ENCODE data around the gene MRPL27.

MRPL27 gene

DNA sequence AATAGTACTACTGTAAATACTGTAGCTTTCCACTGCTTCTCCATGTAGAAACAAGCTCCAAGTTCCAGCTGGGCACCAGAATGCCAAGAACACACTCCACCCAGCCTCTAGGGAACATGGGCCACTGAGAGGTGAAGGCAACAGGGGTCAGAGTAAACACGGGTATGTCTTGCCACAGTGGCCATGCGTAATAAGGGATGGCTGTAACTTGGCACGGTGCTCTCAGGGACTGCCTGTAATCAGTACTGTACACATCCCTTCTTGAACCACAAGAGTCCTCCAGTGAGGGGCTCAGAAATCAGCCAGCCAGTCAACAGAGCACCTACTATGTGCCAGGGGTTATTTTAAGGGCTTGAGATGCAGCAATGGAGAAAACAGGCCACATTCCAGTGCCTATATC is 13.5 kb upstream of the MRPL27 start:
- DNase-seq (ENCODE audit: low spot score), result no peak
- in situ Hi-C loops (cut with MboI; ENCODE audit: low pct_unique_long_range_greater_than_20kb, low sequenced_read_pairs, unreplicated experiment), result no loop called here
- TF ChIP-seq, protein P1, sequence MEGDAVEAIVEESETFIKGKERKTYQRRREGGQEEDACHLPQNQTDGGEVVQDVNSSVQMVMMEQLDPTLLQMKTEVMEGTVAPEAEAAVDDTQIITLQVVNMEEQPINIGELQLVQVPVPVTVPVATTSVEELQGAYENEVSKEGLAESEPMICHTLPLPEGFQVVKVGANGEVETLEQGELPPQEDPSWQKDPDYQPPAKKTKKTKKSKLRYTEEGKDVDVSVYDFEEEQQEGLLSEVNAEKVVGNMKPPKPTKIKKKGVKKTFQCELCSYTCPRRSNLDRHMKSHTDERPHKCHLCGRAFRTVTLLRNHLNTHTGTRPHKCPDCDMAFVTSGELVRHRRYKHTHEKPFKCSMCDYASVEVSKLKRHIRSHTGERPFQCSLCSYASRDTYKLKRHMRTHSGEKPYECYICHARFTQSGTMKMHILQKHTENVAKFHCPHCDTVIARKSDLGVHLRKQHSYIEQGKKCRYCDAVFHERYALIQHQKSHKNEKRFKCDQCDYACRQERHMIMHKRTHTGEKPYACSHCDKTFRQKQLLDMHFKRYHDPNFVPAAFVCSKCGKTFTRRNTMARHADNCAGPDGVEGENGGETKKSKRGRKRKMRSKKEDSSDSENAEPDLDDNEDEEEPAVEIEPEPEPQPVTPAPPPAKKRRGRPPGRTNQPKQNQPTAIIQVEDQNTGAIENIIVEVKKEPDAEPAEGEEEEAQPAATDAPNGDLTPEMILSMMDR (IDR thresholded peaks at IDR 0.05; ENCODE audit: extremely low read depth, insufficient read depth, missing control alignments), result no peak

- TF ChIP-seq, protein P1 (IDR thresholded peaks at IDR 0.05; ENCODE audit: extremely low read depth, insufficient read depth, missing control alignments), result no peak
- DNase-seq (ENCODE audit: low spot score), result no peak
- in situ Hi-C loops (cut with MboI; ENCODE audit: low pct_unique_long_range_greater_than_20kb, low sequenced_read_pairs, unreplicated experiment), result no loop called here
Measured at GRCh38 chr17:50382931-50383330, 9.9 kb upstream of the MRPL27 start.

GRCh38 chr17:50381920-50382319 is 8.9 kb upstream of the MRPL27 start:
- in situ Hi-C loops (cut with MboI; ENCODE audit: low pct_unique_long_range_greater_than_20kb, low sequenced_read_pairs, unreplicated experiment), result no loop called here
- no peak for DNase-seq (ENCODE audit: low spot score)
- TF ChIP-seq, protein P1 (IDR thresholded peaks at IDR 0.05; ENCODE audit: extremely low read depth, insufficient read depth, missing control alignments), result no peak

GRCh38 chr17:50381260-50381815 is 8.4 kb upstream of the MRPL27 start:
- in situ Hi-C loops (cut with MboI; ENCODE audit: low pct_unique_long_range_greater_than_20kb, low sequenced_read_pairs, unreplicated experiment), result no loop called here
- no peak for DNase-seq (ENCODE audit: low spot score)
- TF ChIP-seq, protein P1 (IDR thresholded peaks at IDR 0.05; ENCODE audit: extremely low read depth, insufficient read depth, missing control alignments), result no peak

GRCh38 chr17:50380369-50381259 is 7.6 kb upstream of the MRPL27 start:
- in situ Hi-C loops (cut with MboI; ENCODE audit: low pct_unique_long_range_greater_than_20kb, low sequenced_read_pairs, unreplicated experiment), result no loop called here
- TF ChIP-seq, protein P1 (IDR thresholded peaks at IDR 0.05; ENCODE audit: extremely low read depth, insufficient read depth, missing control alignments), result peak; percentile 2
- no peak for DNase-seq (ENCODE audit: low spot score)

DNA sequence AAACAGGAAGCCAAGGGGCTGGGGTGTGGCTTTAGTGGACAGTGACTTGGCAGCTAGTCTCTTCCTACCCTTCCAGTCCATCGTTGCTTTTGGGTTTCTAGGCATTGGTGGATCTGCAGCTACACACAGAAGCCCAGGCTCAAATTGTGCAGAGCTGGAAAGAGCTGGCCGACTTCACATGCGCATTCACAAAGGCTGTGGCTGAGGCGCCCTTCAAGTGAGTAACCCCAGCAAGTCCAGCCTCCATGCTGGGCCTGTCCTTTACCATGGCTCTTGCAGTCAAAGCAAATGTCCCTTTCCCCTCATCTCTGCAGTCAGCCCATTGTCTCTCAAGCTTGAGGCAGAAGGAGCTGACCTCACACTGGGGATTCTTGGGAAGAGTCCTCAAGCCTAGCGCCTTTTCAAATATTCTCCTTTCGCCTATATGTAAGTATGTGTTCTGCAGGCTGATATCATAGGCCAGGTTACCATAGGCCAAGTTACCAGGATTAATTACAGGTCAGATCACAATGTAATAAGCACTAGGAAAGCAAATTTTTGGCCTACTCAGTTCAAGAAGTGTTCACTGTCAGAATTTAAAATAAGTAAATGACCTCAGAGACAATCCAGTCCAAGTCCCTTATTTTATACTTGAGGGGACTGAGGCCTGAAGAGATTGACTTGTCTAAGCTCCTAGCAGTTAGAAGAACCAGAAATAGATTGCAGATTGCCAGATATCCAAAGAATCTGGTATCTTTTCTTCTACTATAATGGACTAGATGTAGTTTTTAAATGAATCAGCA is 6.6 kb upstream of the MRPL27 start:
- no peak for DNase-seq (ENCODE audit: low spot score)
- in situ Hi-C loops (cut with MboI; ENCODE audit: low pct_unique_long_range_greater_than_20kb, low sequenced_read_pairs, unreplicated experiment), result no loop called here
- TF ChIP-seq, protein P1 (IDR thresholded peaks at IDR 0.05; ENCODE audit: extremely low read depth, insufficient read depth, missing control alignments), result no peak

All from GM13977 (cell line).